ENCODE results near the gene HOMEZ.

The HOMEZ gene, protein sequence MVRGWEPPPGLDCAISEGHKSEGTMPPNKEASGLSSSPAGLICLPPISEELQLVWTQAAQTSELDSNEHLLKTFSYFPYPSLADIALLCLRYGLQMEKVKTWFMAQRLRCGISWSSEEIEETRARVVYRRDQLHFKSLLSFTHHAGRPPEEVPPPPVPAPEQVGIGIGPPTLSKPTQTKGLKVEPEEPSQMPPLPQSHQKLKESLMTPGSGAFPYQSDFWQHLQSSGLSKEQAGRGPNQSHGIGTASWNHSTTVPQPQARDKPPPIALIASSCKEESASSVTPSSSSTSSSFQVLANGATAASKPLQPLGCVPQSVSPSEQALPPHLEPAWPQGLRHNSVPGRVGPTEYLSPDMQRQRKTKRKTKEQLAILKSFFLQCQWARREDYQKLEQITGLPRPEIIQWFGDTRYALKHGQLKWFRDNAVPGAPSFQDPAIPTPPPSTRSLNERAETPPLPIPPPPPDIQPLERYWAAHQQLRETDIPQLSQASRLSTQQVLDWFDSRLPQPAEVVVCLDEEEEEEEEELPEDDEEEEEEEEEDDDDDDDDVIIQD

DNA sequence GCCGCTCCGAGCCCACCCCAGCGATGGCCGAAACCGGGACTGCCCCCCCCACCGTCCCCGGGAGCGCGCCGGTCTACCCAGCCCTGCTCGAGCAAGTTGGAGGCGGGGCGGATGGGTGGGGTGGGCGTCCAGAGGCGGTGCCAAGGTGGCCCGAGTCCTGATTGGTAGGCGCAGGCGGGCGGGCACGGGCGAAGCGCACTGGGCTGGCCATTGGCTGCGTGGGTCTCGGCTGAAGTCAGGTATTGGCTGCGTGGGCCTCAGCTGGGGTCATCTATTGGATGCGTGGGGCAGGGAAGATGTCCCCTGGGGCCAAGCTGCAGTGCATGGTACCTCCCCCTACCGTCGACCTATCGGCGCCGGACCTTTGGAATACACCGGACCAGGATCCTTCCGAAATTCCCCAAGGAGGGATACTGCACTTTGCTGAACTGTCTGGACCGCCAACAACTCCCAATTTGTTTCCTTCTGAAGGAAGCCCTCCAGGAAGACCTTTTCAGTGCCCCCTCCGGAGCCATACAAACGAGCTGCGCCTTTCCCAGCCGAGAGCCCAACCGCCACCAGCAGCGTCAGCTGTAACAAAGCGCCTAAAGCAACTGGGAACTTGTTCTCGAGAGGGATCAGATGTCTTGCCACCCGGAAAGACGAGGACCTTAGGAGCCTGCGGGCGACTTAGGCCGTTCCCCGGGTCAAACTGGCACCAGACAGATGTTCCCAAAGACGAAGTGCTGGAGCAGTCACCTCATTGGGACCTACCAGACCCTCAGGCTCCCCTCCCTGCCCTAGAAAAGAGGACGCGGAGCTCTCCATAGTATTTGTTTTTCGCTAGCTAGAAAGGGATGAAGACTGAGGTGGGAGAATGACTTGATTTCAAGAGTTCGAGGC, at the start of gene HOMEZ:
HOMEZ (minus strand) TSS at position 113 of the 882 bp plus-strand sequence. CDS start 180 bp downstream, outside the sequence.
- no peak for TF ChIP-seq CREB1 (IDR thresholded peaks at IDR 0.05; ENCODE audit: low read depth)
- TF ChIP-seq TAF1 (IDR thresholded peaks at IDR 0.05; ENCODE audit: low read depth): peak; percentile 63
- no peak for TF ChIP-seq RAD21 (IDR thresholded peaks at IDR 0.05; ENCODE audit: low read depth)
- TF ChIP-seq YY1 (IDR thresholded peaks at IDR 0.05; ENCODE audit: low read depth): no peak; the same call in 1 of the 2 replicates
- no peak for TF ChIP-seq NFIC (IDR thresholded peaks at IDR 0.05)
- TF ChIP-seq TCF12 (IDR thresholded peaks at IDR 0.05; ENCODE audit: low read depth): peak; percentile 18; the same call in 1 of the 2 replicates
- no peak for TF ChIP-seq CEBPB (IDR thresholded peaks at IDR 0.05)
- TF ChIP-seq, protein P1, sequence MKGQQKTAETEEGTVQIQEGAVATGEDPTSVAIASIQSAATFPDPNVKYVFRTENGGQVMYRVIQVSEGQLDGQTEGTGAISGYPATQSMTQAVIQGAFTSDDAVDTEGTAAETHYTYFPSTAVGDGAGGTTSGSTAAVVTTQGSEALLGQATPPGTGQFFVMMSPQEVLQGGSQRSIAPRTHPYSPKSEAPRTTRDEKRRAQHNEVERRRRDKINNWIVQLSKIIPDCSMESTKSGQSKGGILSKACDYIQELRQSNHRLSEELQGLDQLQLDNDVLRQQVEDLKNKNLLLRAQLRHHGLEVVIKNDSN (IDR thresholded peaks at IDR 0.05): 0 out of 2 replicates have a peak, but pooled peaks have one; percentile 26
- TF ChIP-seq, protein P2, sequence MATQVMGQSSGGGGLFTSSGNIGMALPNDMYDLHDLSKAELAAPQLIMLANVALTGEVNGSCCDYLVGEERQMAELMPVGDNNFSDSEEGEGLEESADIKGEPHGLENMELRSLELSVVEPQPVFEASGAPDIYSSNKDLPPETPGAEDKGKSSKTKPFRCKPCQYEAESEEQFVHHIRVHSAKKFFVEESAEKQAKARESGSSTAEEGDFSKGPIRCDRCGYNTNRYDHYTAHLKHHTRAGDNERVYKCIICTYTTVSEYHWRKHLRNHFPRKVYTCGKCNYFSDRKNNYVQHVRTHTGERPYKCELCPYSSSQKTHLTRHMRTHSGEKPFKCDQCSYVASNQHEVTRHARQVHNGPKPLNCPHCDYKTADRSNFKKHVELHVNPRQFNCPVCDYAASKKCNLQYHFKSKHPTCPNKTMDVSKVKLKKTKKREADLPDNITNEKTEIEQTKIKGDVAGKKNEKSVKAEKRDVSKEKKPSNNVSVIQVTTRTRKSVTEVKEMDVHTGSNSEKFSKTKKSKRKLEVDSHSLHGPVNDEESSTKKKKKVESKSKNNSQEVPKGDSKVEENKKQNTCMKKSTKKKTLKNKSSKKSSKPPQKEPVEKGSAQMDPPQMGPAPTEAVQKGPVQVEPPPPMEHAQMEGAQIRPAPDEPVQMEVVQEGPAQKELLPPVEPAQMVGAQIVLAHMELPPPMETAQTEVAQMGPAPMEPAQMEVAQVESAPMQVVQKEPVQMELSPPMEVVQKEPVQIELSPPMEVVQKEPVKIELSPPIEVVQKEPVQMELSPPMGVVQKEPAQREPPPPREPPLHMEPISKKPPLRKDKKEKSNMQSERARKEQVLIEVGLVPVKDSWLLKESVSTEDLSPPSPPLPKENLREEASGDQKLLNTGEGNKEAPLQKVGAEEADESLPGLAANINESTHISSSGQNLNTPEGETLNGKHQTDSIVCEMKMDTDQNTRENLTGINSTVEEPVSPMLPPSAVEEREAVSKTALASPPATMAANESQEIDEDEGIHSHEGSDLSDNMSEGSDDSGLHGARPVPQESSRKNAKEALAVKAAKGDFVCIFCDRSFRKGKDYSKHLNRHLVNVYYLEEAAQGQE (IDR thresholded peaks at IDR 0.05; ENCODE audit: low read depth): no peak
- no peak for TF ChIP-seq ZBTB7A (IDR thresholded peaks at IDR 0.05; ENCODE audit: low read depth)
- 0 out of 2 replicates have a peak, but pooled peaks have one; percentile 13 for TF ChIP-seq EP300 (IDR thresholded peaks at IDR 0.05; ENCODE audit: borderline replicate concordance)
- no peak for TF ChIP-seq TEAD4 (IDR thresholded peaks at IDR 0.05)
- peak; percentile 46 for TF ChIP-seq EGR1 (IDR thresholded peaks at IDR 0.05)
- TF ChIP-seq, protein P3, sequence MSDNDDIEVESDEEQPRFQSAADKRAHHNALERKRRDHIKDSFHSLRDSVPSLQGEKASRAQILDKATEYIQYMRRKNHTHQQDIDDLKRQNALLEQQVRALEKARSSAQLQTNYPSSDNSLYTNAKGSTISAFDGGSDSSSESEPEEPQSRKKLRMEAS (IDR thresholded peaks at IDR 0.05): peak; percentile 56; the same call in 1 of the 2 replicates
- no peak for TF ChIP-seq FOXM1 (IDR thresholded peaks at IDR 0.05; ENCODE audit: borderline replicate concordance, low read depth)

DNA sequence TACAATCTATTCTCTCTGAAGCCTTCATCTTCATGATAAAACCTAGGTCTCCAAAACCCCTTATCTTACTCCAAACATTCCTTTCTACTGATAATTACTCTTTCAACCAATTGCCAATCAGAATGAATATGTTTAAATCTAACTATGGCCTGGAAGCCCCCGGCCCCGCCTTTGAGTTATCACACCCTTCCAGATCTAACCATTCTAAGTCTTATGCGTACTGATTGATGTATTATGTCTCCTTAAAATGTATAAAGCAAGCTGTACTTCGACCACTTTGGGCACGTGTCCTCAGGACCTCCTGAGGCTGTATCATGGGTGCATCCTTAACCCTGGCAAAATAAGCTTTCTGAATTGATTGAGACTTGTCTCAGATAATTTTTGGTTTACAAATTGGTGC, 49.7 kb upstream of the HOMEZ start:
- TF ChIP-seq TCF12 (IDR thresholded peaks at IDR 0.05; ENCODE audit: low read depth) (no peak), ZBTB7A (IDR thresholded peaks at IDR 0.05; ENCODE audit: low read depth) (no peak), EGR1 (IDR thresholded peaks at IDR 0.05) (no peak), YY1 (IDR thresholded peaks at IDR 0.05; ENCODE audit: low read depth) (no peak), EP300 (IDR thresholded peaks at IDR 0.05; ENCODE audit: borderline replicate concordance) (no peak), CEBPB (IDR thresholded peaks at IDR 0.05) (no peak), TAF1 (IDR thresholded peaks at IDR 0.05; ENCODE audit: low read depth) (no peak), RAD21 (IDR thresholded peaks at IDR 0.05; ENCODE audit: low read depth) (no peak), CREB1 (IDR thresholded peaks at IDR 0.05; ENCODE audit: low read depth) (no peak), NFIC (IDR thresholded peaks at IDR 0.05) (no peak), TEAD4 (IDR thresholded peaks at IDR 0.05) (no peak), FOXM1 (IDR thresholded peaks at IDR 0.05; ENCODE audit: borderline replicate concordance, low read depth) (no peak)
- TF ChIP-seq, protein P3 (IDR thresholded peaks at IDR 0.05): no peak
- TF ChIP-seq, protein P1 (IDR thresholded peaks at IDR 0.05): no peak
- TF ChIP-seq, protein P2 (IDR thresholded peaks at IDR 0.05; ENCODE audit: low read depth): no peak

DNA sequence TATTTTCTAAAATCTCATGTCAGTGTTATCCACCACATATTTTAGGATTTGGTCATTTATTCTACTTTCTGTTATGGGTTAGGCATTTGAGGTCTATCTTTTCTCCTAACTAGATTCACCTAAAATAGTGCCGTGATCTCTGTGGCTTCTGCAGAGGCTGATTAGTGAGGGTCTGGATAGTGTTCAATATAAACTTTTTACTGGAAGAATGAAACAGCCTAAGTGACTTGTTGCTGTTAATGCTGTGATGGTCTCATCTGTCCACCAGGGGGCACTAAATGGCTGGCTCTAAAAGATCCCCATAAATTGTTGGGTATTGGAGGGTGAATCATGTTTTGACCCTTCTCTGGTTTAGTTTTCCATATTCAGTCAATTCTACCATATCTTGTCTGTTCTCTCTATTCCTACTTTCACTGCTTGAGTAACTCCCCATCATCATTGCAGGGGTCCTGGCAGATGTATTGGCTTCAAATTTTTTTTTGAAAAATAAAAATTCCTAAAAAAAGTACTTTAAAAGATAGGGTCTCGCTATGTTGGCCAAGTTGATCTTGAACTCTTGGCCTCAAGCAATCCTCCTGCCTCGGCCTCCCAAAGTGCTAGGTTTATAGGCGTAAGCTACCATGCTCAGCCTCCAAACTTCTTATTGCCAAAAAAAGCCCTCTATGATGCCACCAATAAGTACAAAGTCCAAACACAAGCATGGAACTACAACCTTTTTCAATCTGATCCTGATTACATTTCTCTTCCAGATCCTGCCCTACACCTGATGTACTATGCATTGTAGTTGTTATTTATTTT, 42.2 kb upstream of the HOMEZ start:
- TF ChIP-seq, protein P3 (IDR thresholded peaks at IDR 0.05): no peak
- TF ChIP-seq RAD21 (IDR thresholded peaks at IDR 0.05; ENCODE audit: low read depth): peak; percentile 77
- TF ChIP-seq TCF12 (IDR thresholded peaks at IDR 0.05; ENCODE audit: low read depth): no peak
